ENCODE data around the gene SDK2. TPM values are rescaled to one million over a fixed set of nuclear protein-coding genes. Genes with fewer than 3 reads are reported as not detected.

The SDK2 gene
- total and polyA plus RNA-seq, 2 of the 4 experiments (the other 2 are of a cell fraction) = under 0.01 to 0.03 TPM

- 57% methylated on average over 3 of the region's 7 CpGs; no CpG with 5 or more reads in 1 of the 2 experiments for WGBS, 2 experiments (ENCODE audit: extremely low coverage in 2 of 2, insufficient read length in 1 of 2)
- no peaks in the 10 kb centered on the region for H3K79me1 ChIP-seq (ENCODE audit: low read depth in 1 of 2, low read length in 2 of 2)
- no peak for DNase-seq
- no peak overlapping the region for H3K4ac ChIP-seq (ENCODE audit: low read depth, low read length)
- no peak overlapping the region for H3K4me3 ChIP-seq (ENCODE audit: insufficient read depth, low read depth, low read length)
- H3K36me3 ChIP-seq (ENCODE audit: control insufficient read depth, insufficient read depth, low read length) = no peaks in the 10 kb centered on the region
- no peak overlapping the region for H2AK9ac ChIP-seq (replicated peaks; ENCODE audit: low read depth, low read length, poor library complexity)
- no peak overlapping the region for H3K14ac ChIP-seq (replicated peaks; ENCODE audit: low read depth, low read length)
- ChIA-PET CTCF (no interaction called here), POLR2A (ENCODE audit: unreplicated experiment) (no interaction called here)
- no peak overlapping the region for H2BK5ac ChIP-seq (ENCODE audit: low read depth, low read length, poor library complexity, severe bottlenecking)
- no peak overlapping the region for H3K4me2 ChIP-seq (ENCODE audit: low read depth, low read length)
- TF ChIP-seq RFX5 (IDR thresholded peaks at IDR 0.05; ENCODE audit: low read depth, low read length) = no peak
- TF ChIP-seq RCOR1 (IDR thresholded peaks at IDR 0.05; ENCODE audit: insufficient replicate concordance, low read length) = no peak
- no peak for TF ChIP-seq NFE2L2 (IDR thresholded peaks at IDR 0.05; ENCODE audit: low read depth, low read length)
- no peak for TF ChIP-seq CEBPB (IDR thresholded peaks at IDR 0.05; ENCODE audit: low read depth, low read length)
- TF ChIP-seq MXI1 (IDR thresholded peaks at IDR 0.05; ENCODE audit: borderline replicate concordance, low read depth, low read length) = no peak
- no peak for TF ChIP-seq CTCF (conservative IDR thresholded peaks at IDR 0.05; ENCODE audit: low read depth, low read length)
- no peak for TF ChIP-seq CHD1 (IDR thresholded peaks at IDR 0.05; ENCODE audit: low read depth, low read length)
- no peak for TF ChIP-seq RAD21 (IDR thresholded peaks at IDR 0.05; ENCODE audit: low read length)
- no peak for TF ChIP-seq ELK1 (IDR thresholded peaks at IDR 0.05; ENCODE audit: borderline replicate concordance, low read depth, low read length)
- TF ChIP-seq MAZ (IDR thresholded peaks at IDR 0.05; ENCODE audit: borderline replicate concordance, low read depth, low read length) = no peak
- no peak for TF ChIP-seq BHLHE40 (IDR thresholded peaks at IDR 0.05; ENCODE audit: low read depth, low read length)
- no peak for TF ChIP-seq SMC3 (IDR thresholded peaks at IDR 0.05; ENCODE audit: low read depth, low read length)
- no peak for TF ChIP-seq USF2 (IDR thresholded peaks at IDR 0.05; ENCODE audit: low read depth, low read length)
- TF ChIP-seq FOS (IDR thresholded peaks at IDR 0.05; ENCODE audit: low read depth, low read length) = no peak
- TF ChIP-seq POLR2A (IDR thresholded peaks at IDR 0.05; ENCODE audit: low read depth, low read length) = no peak
- no peak for TF ChIP-seq MAFK (IDR thresholded peaks at IDR 0.05; ENCODE audit: low read depth, low read length)
- H3K9me1 ChIP-seq (ENCODE audit: insufficient read depth, low read length) = no peaks in the 10 kb centered on the region
- no peak overlapping the region for H4K91ac ChIP-seq (ENCODE audit: insufficient read depth, low read depth, low read length)
- no peaks in the 10 kb centered on the region for H3K4me1 ChIP-seq (ENCODE audit: control insufficient read depth, insufficient read depth, low read length)
- no peak overlapping the region for H2AK5ac ChIP-seq (ENCODE audit: low read depth, low read length)
- ATAC-seq (ENCODE audit: low read depth) = no peak
- H3K18ac ChIP-seq (ENCODE audit: low read depth, low read length) = no peak overlapping the region
- H4K8ac ChIP-seq (ENCODE audit: low read depth in 2 of 2, low read length in 2 of 2) = no peak overlapping the region
- intact Hi-C loops (cut with micrococcal nuclease) = no loop called here
- no peak overlapping the region for H3K23ac ChIP-seq (ENCODE audit: low read depth, low read length)
- H3K27ac ChIP-seq (ENCODE audit: insufficient read depth, low read length) = no peak overlapping the region
- no peaks in the 10 kb centered on the region for H3K9me3 ChIP-seq (ENCODE audit: control insufficient read depth, insufficient read depth, low read length)
- no TSS peak for BruUV-seq (replicated peaks)
- H4K20me1 ChIP-seq (ENCODE audit: insufficient read depth, low read length) = no peaks in the 10 kb centered on the region
- H2BK15ac ChIP-seq (ENCODE audit: low read depth, low read length) = no peak overlapping the region
- no peak overlapping the region for H3K56ac ChIP-seq (ENCODE audit: extremely low read depth, insufficient read depth, low read length)
- in situ Hi-C loops (cut with MboI; ENCODE audit: low sequenced_read_pairs) = no loop called here
- no peak overlapping the region for H2BK120ac ChIP-seq (ENCODE audit: low read depth, low read length)
- H2BK20ac ChIP-seq (ENCODE audit: low read depth, low read length) = no peak overlapping the region
- dilution Hi-C loops (cut with HindIII; ENCODE audit: low sequenced_read_pairs, unreplicated experiment) = no loop called here
- H4K5ac ChIP-seq (ENCODE audit: low read depth, low read length) = no peak overlapping the region
- H3K9ac ChIP-seq (ENCODE audit: low read depth, low read length) = no peak overlapping the region
- H3K27me3 ChIP-seq (ENCODE audit: control insufficient read depth, insufficient read depth, low read length) = no peaks in the 10 kb centered on the region
- H2AFZ ChIP-seq (replicated peaks; ENCODE audit: low read length, poor library complexity) = no peak overlapping the region
These were observed 123.9 kb downstream of the SDK2 start for GRCh38 chr17:73520369-73520761.
